HCT116 (cell line): ENCODE data around the gene RUNDC3A. TPM values are rescaled to one million over a fixed set of nuclear protein-coding genes. Genes with fewer than 3 reads are reported as not detected.

ENCODE experiments used
- ATAC-seq: fragments of 200-7000 bp; cut with Tn5 transposase; 2 replicates; pipeline ENCODE4 v1.9.1; 2020; ENCODE audit warnings: mild to moderate bottlenecking, moderate library complexity
- BruUV-seq: library from RNA; stranded (reverse); fragments of 400-500 nt; replicated peaks from 2 replicates; lab custom pipeline; 2021; lab: Mats Ljungman, UMichigan
- CTCF ChIA-PET: fragments of 300-600 bp; sonication (Branson Sonifier 250); formaldehyde crosslinking; loops from one replicate; lab custom pipeline; 2021; ENCODE audit warnings: antibody characterized with exemption; lab: Charles Lee
- POLR2A ChIA-PET: fragments of 300-600, 350-600 bp; sonication (Branson Sonifier 250); formaldehyde crosslinking; loops from one replicate; lab custom pipeline; 2021; ENCODE audit warnings: antibody characterized with exemption; lab: Charles Lee
- RAD21 ChIA-PET, 2 experiments: fragments of 300-600 bp; sonication (Branson Sonifier 250); formaldehyde crosslinking; loops; one replicate each; lab custom pipeline; 2023; ENCODE audit warnings: low total read pairs in 2 of 2; ENCODE audit not compliant: uncharacterized antibody in 2 of 2, unreplicated experiment in 2 of 2, low non-redundant PET in 1 of 2; lab: Charles Lee
- DNase-seq: peaks from one replicate; pipeline ENCODE4 v3.0.0-alpha.2; 2010; ENCODE audit warnings: low read depth, low spot score
- H2AFZ ChIP-seq: fragments of 200-600 bp; shearing (Covaris generic), sonication (generic); 2 replicates; pipeline ENCODE4 v1.6.1; 2017; ENCODE audit warnings: low read depth, mixed run types, mixed read lengths, antibody characterized with exemption, low read length; ENCODE audit not compliant: poor library complexity, severe bottlenecking
- H3K27ac ChIP-seq: 2 replicates; pipeline ENCODE4 v1.5.1; 2012; ENCODE audit warnings: low read depth, low read length
- H3K27me3 ChIP-seq: fragments of 200-600 bp; sonication (generic); 2 replicates; pipeline ENCODE4 v1.6.1; 2016; ENCODE audit warnings: mixed run types, low read length, mixed read lengths; ENCODE audit not compliant: insufficient read depth
- H3K36me3 ChIP-seq, 2 experiments: fragments of 200-500 bp in 1 of 2; fragments of 200-600 bp in 1 of 2; sonication (Bioruptor generic) in 1 of 2; sonication (generic) in 1 of 2; 2 replicates each; pipeline versions ENCODE4 v1.5.1 to v1.6.1; 2014 to 2016; ENCODE audit warnings: low read length in 2 of 2, inconsistent platforms in 1 of 2, mixed read lengths in 1 of 2, mixed run types in 1 of 2; ENCODE audit not compliant: insufficient read depth in 2 of 2, control insufficient read depth in 1 of 2
- H3K4me1 ChIP-seq, 2 experiments: fragments of 200-600 bp in 1 of 2; sonication (generic) in 1 of 2; 2 replicates each; pipeline versions ENCODE4 v1.5.1 to v1.6.1; 2012 to 2017; ENCODE audit warnings: low read length in 2 of 2, inconsistent platforms in 1 of 2, mild to moderate bottlenecking in 1 of 2, mixed read lengths in 1 of 2, mixed run types in 1 of 2, moderate library complexity in 1 of 2; ENCODE audit not compliant: insufficient read depth in 2 of 2, control insufficient read depth in 1 of 2
- H3K4me2 ChIP-seq: fragments of 200-600 bp; sonication (generic); 2 replicates; pipeline ENCODE4 v1.6.1; 2017; ENCODE audit warnings: mixed run types, low read length, mixed read lengths
- H3K4me3 ChIP-seq, 2 experiments: fragments of 200-600 bp in 1 of 2; sonication (generic) in 1 of 2; replicated peaks in 1 of 2; 2 replicates each; pipeline ENCODE4 v1.5.1; 2011 to 2016; ENCODE audit warnings: low read length in 2 of 2, control low read depth in 1 of 2, low read depth in 1 of 2, mild to moderate bottlenecking in 1 of 2, mixed read lengths in 1 of 2, mixed run types in 1 of 2
- H3K79me2 ChIP-seq: fragments of 200-600 bp; sonication (generic); 2 replicates; pipeline ENCODE4 v1.6.1; 2017; ENCODE audit warnings: mild to moderate bottlenecking, mixed run types, low read length, moderate library complexity, mixed read lengths; ENCODE audit not compliant: insufficient read depth
- H3K9ac ChIP-seq: fragments of 200-600 bp; sonication (generic); 2 replicates; pipeline ENCODE4 v1.6.1; 2016; ENCODE audit warnings: low read length, mixed read lengths
- H3K9me2 ChIP-seq: fragments of 200-600 bp; sonication (generic), shearing (Covaris generic); 2 replicates; pipeline ENCODE4 v1.6.1; 2017; ENCODE audit warnings: mixed run types, mild to moderate bottlenecking, moderate library complexity; ENCODE audit not compliant: insufficient read depth
- H3K9me3 ChIP-seq, 2 experiments: fragments of 200-500 bp in 1 of 2; fragments of 200-600 bp in 1 of 2; sonication (Bioruptor generic) in 1 of 2; sonication (generic) in 1 of 2; 2 replicates each; pipeline ENCODE4 v1.6.1; 2014 to 2017; ENCODE audit warnings: low read length in 2 of 2, mixed read lengths in 2 of 2, inconsistent platforms in 1 of 2, low read depth in 1 of 2, mild to moderate bottlenecking in 1 of 2, mixed run types in 1 of 2, moderate library complexity in 1 of 2; ENCODE audit not compliant: control insufficient read depth in 1 of 2, insufficient read depth in 1 of 2
- H4K20me1 ChIP-seq: fragments of 200-600 bp; sonication (generic), shearing (Covaris generic); 2 replicates; pipeline ENCODE4 v1.6.1; 2017; ENCODE audit warnings: mixed run types, mild to moderate bottlenecking, moderate library complexity; ENCODE audit not compliant: insufficient read depth
- CEBPB ChIP-seq: IDR thresholded peaks from 2 replicates; pipeline ENCODE4 v1.6.1; 2012; ENCODE audit warnings: low read depth
- EZH2 ChIP-seq: fragments of 200-600 bp; sonication (generic); IDR thresholded peaks from 2 replicates; pipeline ENCODE4 v1.6.1; 2017; ENCODE audit warnings: antibody characterized with exemption, mixed run types
- JUND ChIP-seq: IDR thresholded peaks from 2 replicates; pipeline ENCODE4 v1.6.1; 2012
- POLR2AphosphoS5 ChIP-seq: IDR thresholded peaks from 2 replicates; pipeline ENCODE4 v1.6.1; 2011; ENCODE audit warnings: mild to moderate bottlenecking, low read depth, low read length, moderate library complexity
- RAD21 ChIP-seq: IDR thresholded peaks from 2 replicates; pipeline ENCODE4 v1.6.1; 2012; ENCODE audit warnings: low read depth, mild to moderate bottlenecking
- REST ChIP-seq: IDR thresholded peaks from 2 replicates; pipeline ENCODE4 v1.6.1; 2012; ENCODE audit warnings: low read depth
- SRF ChIP-seq: IDR thresholded peaks from 2 replicates; pipeline ENCODE4 v1.6.1; 2012; ENCODE audit warnings: low read depth
- ZBTB33 ChIP-seq: IDR thresholded peaks from 2 replicates; pipeline ENCODE4 v1.6.1; 2011; ENCODE audit warnings: mild to moderate bottlenecking, low read length, moderate library complexity; ENCODE audit not compliant: insufficient replicate concordance; ENCODE audit errors: extremely low read depth
- ZFX ChIP-seq: fragments of 450-650 bp; IDR thresholded peaks from 2 replicates; pipeline ENCODE4 v1.6.1; 2017
- ZNF274 ChIP-seq: fragments of 200-500 bp; sonication (Bioruptor generic); IDR thresholded peaks from 2 replicates; pipeline ENCODE4 v1.6.1; 2014; ENCODE audit warnings: mild to moderate bottlenecking, low read depth, low read length, inconsistent platforms
- intact Hi-C: fragments of 100-400 bp; cut with micrococcal nuclease; formaldehyde crosslinking; loops from 2 replicates; pipeline ENCODE4 v1.10.0; 2022
- total RNA-seq: library from RNA; stranded (reverse); gene quantifications from one replicate; pipeline ENCODE4 v1.2.1, GENCODE V29; 2021; ENCODE audit not compliant: unreplicated experiment
- TF ChIP-seq, protein P1 (sequence below), 3 experiments: fragments of 200-600 bp in 1 of 3; sonication (generic) in 1 of 3; IDR thresholded peaks in 2 of 3; conservative IDR thresholded peaks in 1 of 3; 2 replicates each; pipeline ENCODE4 v1.5.1; 2012 to 2017; ENCODE audit warnings: low read depth in 2 of 3, low read length in 2 of 3, antibody characterized with exemption in 1 of 3, borderline replicate concordance in 1 of 3, control low read depth in 1 of 3, mild to moderate bottlenecking in 1 of 3, mixed read lengths in 1 of 3, mixed run types in 1 of 3, moderate library complexity in 1 of 3; ENCODE audit not compliant: insufficient read depth in 1 of 3
- TF ChIP-seq, protein P2 (sequence below): IDR thresholded peaks from 2 replicates; pipeline ENCODE4 v1.6.1; 2012

RUNDC3A gene
- total RNA-seq, 1 experiment from 2014 or later = 0.61 TPM

- BruUV-seq = no TSS peak
- intact Hi-C loops = no loop called here
- RAD21 ChIA-PET = no interaction called here
- H3K27ac ChIP-seq = no peak overlapping the region
- CTCF ChIA-PET = interaction anchor here (1.3 kb wide), 1 partner anchor 16 kb away, joined by 3 read pairs; no protein-coding TSS in a partner anchor
- TF ChIP-seq ZFX (no peak), POLR2AphosphoS5 (no peak), SRF (no peak), REST (no peak), JUND (no peak), EZH2 (no peak), CEBPB (no peak), ZBTB33 (no peak), RAD21 (no peak), ZNF274 (no peak)
- TF ChIP-seq, protein P1, sequence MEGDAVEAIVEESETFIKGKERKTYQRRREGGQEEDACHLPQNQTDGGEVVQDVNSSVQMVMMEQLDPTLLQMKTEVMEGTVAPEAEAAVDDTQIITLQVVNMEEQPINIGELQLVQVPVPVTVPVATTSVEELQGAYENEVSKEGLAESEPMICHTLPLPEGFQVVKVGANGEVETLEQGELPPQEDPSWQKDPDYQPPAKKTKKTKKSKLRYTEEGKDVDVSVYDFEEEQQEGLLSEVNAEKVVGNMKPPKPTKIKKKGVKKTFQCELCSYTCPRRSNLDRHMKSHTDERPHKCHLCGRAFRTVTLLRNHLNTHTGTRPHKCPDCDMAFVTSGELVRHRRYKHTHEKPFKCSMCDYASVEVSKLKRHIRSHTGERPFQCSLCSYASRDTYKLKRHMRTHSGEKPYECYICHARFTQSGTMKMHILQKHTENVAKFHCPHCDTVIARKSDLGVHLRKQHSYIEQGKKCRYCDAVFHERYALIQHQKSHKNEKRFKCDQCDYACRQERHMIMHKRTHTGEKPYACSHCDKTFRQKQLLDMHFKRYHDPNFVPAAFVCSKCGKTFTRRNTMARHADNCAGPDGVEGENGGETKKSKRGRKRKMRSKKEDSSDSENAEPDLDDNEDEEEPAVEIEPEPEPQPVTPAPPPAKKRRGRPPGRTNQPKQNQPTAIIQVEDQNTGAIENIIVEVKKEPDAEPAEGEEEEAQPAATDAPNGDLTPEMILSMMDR (IDR thresholded peaks at IDR 0.05 in 2 of 3, conservative IDR thresholded peaks at IDR 0.05 in 1 of 3; ENCODE audit: borderline replicate concordance in 1 of 3, insufficient read depth in 1 of 3, low read depth in 2 of 3, low read length in 2 of 3) = no peak
- TF ChIP-seq, protein P2, sequence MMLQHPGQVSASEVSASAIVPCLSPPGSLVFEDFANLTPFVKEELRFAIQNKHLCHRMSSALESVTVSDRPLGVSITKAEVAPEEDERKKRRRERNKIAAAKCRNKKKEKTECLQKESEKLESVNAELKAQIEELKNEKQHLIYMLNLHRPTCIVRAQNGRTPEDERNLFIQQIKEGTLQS = no peak
- peaks cover 2 to 38% of the 10 kb centered on the region in 2 experiments; a peak in 2 of 4 replicates for H3K4me1 ChIP-seq
- H4K20me1 ChIP-seq = no peaks in the 10 kb centered on the region
- DNase-seq (no peak), ATAC-seq (peak; percentile 57)
- no peaks in the 10 kb centered on the region for H3K27me3 ChIP-seq
- H3K9ac ChIP-seq = peak overlapping the region; percentile 21
- no peaks in the 10 kb centered on the region for H3K79me2 ChIP-seq
- POLR2A ChIA-PET = interaction anchor here (0.9 to 1.1 kb wide), 2 partner anchors 10 to 94 kb away, joined by 3 read pairs; no protein-coding TSS in a partner anchor
- H3K4me3 ChIP-seq = peak overlapping the region; percentile 38 to 53
- no peak overlapping the region for H2AFZ ChIP-seq
- no peaks in the 10 kb centered on the region for H3K9me3 ChIP-seq
- peak overlapping the region; percentile 73 for H3K4me2 ChIP-seq
- H3K9me2 ChIP-seq = no peaks in the 10 kb centered on the region
- peaks cover 5 to 8% of the 10 kb centered on the region in 2 experiments; a peak in 3 of 4 replicates for H3K36me3 ChIP-seq
Measured at GRCh38 chr17:44314869-44315661, 6.7 kb downstream of the RUNDC3A start.
